DND-41 (cell line): Measurements from ENCODE around the gene MAPK8IP1.

ENCODE experiments used
- ATAC-seq: fragments of 200-7000 bp; cut with Tn5 transposase; 3 replicates; pipeline ENCODE4 v1.9.1; 2021; ENCODE audit warnings: low read depth; ENCODE audit not compliant: insufficient read depth
- DNase-seq: peaks from one replicate; pipeline ENCODE4 v3.0.0-alpha.2; 2020
- H2AFZ ChIP-seq: 2 replicates; pipeline ENCODE4 v1.6.0; 2012; ENCODE audit warnings: low read depth, low read length
- H3K27ac ChIP-seq: 2 replicates; pipeline ENCODE4 v1.5.1; 2012; ENCODE audit warnings: low read length, inconsistent platforms
- H3K27me3 ChIP-seq: fragments of 200-600 bp; sonication (generic); 2 replicates; pipeline ENCODE4 v1.6.0; 2012; ENCODE audit warnings: low read length, mild to moderate bottlenecking, inconsistent platforms; ENCODE audit not compliant: insufficient read depth, poor library complexity
- H3K36me3 ChIP-seq: 2 replicates; pipeline ENCODE4 v1.5.1; 2012; ENCODE audit warnings: low read length, inconsistent platforms; ENCODE audit not compliant: insufficient read depth
- H3K4me1 ChIP-seq: 2 replicates; pipeline ENCODE4 v1.5.1; 2012; ENCODE audit warnings: mild to moderate bottlenecking, low read length; ENCODE audit not compliant: insufficient read depth
- H3K4me2 ChIP-seq: 2 replicates; pipeline ENCODE4 v1.6.0; 2012; ENCODE audit warnings: mild to moderate bottlenecking, moderate library complexity, low read length, inconsistent platforms; ENCODE audit not compliant: insufficient read depth
- H3K4me3 ChIP-seq, 2 experiments: fragments of 200-600 bp in 1 of 2; shearing (Covaris generic) in 1 of 2; 2 replicates each; pipeline ENCODE4 v1.5.1; 2012 to 2016; ENCODE audit warnings: inconsistent platforms in 2 of 2, low read length in 2 of 2, mild to moderate bottlenecking in 2 of 2, low read depth in 1 of 2, moderate library complexity in 1 of 2
- H3K79me2 ChIP-seq: 2 replicates; pipeline ENCODE4 v1.6.0; 2012; ENCODE audit warnings: low read length, inconsistent platforms; ENCODE audit not compliant: insufficient read depth
- H3K9ac ChIP-seq: 2 replicates; pipeline ENCODE4 v1.6.0; 2012; ENCODE audit warnings: low read depth, mild to moderate bottlenecking, inconsistent platforms, low read length, moderate library complexity
- H3K9me3 ChIP-seq: 2 replicates; pipeline ENCODE4 v1.5.1; 2012; ENCODE audit warnings: low read length, moderate library complexity, mild to moderate bottlenecking, inconsistent platforms; ENCODE audit not compliant: insufficient read depth, severe bottlenecking
- H4K20me1 ChIP-seq: 2 replicates; pipeline ENCODE4 v1.6.0; 2012; ENCODE audit warnings: low read length; ENCODE audit not compliant: insufficient read depth
- CTCF ChIP-seq: IDR thresholded peaks from 2 replicates; pipeline ENCODE4 v1.5.1; 2012; ENCODE audit warnings: borderline replicate concordance, low read length, moderate library complexity, mild to moderate bottlenecking; ENCODE audit not compliant: poor library complexity, severe bottlenecking; ENCODE audit errors: extremely low read depth
- EZH2 ChIP-seq: IDR thresholded peaks from 3 replicates; pipeline ENCODE4 v1.6.1; 2012; ENCODE audit warnings: borderline replicate concordance, low read depth, mild to moderate bottlenecking, moderate library complexity, low read length, inconsistent platforms; ENCODE audit not compliant: severe bottlenecking

The MAPK8IP1 gene

GRCh38 chr11:45913514-45913913, 28.1 kb downstream of the MAPK8IP1 start:
- peaks cover 59% of the 10 kb centered on the region for H3K36me3 ChIP-seq
- H3K4me1 ChIP-seq: peaks cover 23% of the 10 kb centered on the region
- no peak overlapping the region for H3K9ac ChIP-seq
- no peak overlapping the region for H2AFZ ChIP-seq
- DNase-seq (no peak), ATAC-seq (no peak)
- no peak overlapping the region for H3K4me2 ChIP-seq
- H3K27me3 ChIP-seq: no peaks in the 10 kb centered on the region
- TF ChIP-seq EZH2 (no peak), CTCF (no peak)
- peaks cover 21% of the 10 kb centered on the region for H3K79me2 ChIP-seq
- no peak overlapping the region for H3K27ac ChIP-seq
- H4K20me1 ChIP-seq: peaks cover 17% of the 10 kb centered on the region
- no peak overlapping the region for H3K4me3 ChIP-seq
- no peaks in the 10 kb centered on the region for H3K9me3 ChIP-seq

- Histone ChIP-seq H3K4me1 (peaks cover 29% of the 10 kb centered on the region), H3K27ac (no peak overlapping the region), H3K4me3 (no peak overlapping the region), H2AFZ (no peak overlapping the region), H3K9ac (no peak overlapping the region), H3K36me3 (peaks cover 58% of the 10 kb centered on the region), H3K27me3 (no peaks in the 10 kb centered on the region), H3K9me3 (no peaks in the 10 kb centered on the region), H3K4me2 (no peak overlapping the region), H3K79me2 (peaks cover 21% of the 10 kb centered on the region), H4K20me1 (peaks cover 17% of the 10 kb centered on the region)
- DNase-seq: no peak
- no peak for TF ChIP-seq CTCF
- no peak for TF ChIP-seq EZH2
- ATAC-seq: no peak
Observed at GRCh38 chr11:45913942-45914635, 28.6 kb downstream of the MAPK8IP1 start.

DNA sequence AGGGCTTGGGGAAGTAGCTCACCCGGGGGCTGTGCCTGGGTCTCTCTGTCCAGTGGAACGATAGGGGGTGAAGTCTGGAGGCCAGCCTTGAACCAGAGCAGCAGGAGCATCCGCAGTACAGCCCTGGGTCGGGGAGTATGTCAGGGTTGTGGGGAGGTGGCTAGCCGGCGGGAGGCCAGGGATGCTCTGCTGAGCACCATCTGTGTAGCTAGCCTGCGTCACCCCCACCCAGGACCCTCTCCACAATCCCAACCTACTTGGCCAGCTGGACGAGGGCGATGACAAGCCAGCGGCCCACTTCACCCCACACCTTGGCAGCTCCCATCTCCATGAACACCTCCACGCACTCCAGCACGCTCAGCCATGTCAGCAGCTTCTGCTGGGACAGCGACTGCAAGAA, 30.0 kb downstream of the MAPK8IP1 start:
- peaks cover 21% of the 10 kb centered on the region for H3K79me2 ChIP-seq
- peaks cover 10% of the 10 kb centered on the region for H4K20me1 ChIP-seq

More for the DNA sequence above, 30.0 kb downstream of the MAPK8IP1 start:
- peaks cover 46% of the 10 kb centered on the region for H3K36me3 ChIP-seq
- H3K9me3 ChIP-seq: no peaks in the 10 kb centered on the region
- no peak for TF ChIP-seq EZH2
- TF ChIP-seq CTCF: no peak
- H3K4me2 ChIP-seq: peak overlapping the region; percentile 94; the same call in 1 of the 2 replicates
- ATAC-seq: no peak
- H3K4me1 ChIP-seq: peaks cover 32% of the 10 kb centered on the region
- no peak overlapping the region for H3K27ac ChIP-seq
- no peak overlapping the region for H3K4me3 ChIP-seq
- no peak overlapping the region for H2AFZ ChIP-seq
- DNase-seq: no peak
- H3K27me3 ChIP-seq: no peaks in the 10 kb centered on the region
- H3K9ac ChIP-seq: no peak overlapping the region
